Midbrain (tissue), 1 donor: ENCODE measurements around the gene KIF3C.
"Not testable (repeated sequence)": the region's sequence is repeated elsewhere in the genome, so short reads cannot be mapped to it uniquely, and the experiment has no call there.

ENCODE experiments used
- DNase-seq: peaks from one replicate; lab custom pipeline; 2025; lab: John Stamatoyannopoulos, UW

Gene KIF3C

DNA sequence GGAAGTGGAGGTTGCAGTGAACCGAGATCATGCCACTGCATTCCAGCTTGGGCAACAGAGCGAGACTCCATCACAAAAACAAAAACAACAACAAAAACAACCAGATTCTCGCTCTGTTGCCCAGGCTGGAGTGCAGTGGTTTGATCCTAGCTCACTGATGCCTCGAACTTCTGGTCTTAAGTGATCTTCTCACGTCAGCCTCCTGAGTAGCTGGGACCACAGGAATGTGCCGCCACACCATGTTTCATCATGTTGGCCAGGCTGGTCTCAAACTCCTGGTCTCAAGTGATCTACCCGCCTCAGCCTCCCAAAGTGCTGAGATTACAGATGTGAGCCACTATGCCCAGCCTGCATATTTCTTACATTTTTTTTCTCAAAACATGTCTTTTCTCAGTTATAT, 64.9 kb downstream of the KIF3C start:
- not testable (repeated sequence) for DNase-seq

DNA sequence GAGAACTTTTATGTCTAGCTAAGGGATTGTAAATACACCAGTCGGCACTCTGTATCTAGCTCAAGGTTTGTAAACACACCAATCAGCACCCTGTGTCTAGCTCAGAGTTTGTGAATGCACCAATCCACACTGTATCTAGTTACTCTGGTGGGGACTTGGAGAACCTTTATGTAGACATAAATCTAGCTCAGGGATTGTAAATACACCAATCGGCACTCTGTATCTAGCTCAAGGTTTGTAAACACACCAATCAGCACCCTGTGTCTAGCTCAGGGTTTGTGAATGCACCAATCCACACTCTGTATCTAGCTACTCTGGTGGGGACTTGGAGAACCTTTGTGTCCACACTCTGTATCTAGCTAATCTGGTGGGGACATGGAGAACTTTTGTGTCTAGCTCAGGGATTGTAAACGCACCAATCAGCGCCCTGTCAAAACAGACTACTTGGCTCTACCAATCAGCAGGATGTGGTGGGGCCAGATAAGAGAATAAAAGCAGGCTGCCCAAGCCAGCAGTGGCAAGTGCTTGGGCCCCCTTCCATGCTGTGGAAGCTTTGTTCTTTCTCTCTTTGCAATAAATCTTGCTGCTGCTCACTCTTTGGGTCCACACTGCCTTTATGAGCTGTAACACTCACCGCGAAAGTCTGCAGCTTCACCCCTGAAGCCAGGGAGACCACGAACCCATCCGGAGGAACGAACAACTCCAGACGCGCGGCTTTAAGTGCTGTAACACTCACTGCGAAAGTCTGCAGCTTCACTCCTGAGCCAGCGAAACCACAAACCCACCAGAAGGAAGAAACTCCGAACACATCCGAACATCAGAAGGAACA, 66.1 kb downstream of the KIF3C start:
- not testable (repeated sequence) for DNase-seq

DNA sequence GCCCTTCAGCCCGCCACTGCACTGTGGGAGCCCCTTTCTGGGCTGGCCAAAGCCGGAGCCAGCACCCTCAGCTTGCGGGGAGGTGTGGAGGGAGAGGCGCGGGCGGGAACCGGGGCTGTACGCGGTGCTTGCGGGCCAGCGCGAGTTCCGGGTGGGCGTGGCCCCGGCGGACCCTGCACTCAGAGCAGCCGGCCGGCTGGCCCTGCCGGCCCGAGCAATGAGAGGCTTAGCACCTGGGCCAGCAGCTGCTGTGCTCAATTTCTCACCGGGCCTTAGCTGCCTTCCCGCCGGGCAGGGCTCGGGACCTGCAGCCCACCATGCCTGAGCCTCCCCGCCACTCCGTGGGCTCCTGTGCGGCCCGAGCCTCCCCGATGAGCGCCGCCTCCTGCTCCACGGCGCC, 66.9 kb downstream of the KIF3C start:
- not testable (repeated sequence) for DNase-seq

DNA sequence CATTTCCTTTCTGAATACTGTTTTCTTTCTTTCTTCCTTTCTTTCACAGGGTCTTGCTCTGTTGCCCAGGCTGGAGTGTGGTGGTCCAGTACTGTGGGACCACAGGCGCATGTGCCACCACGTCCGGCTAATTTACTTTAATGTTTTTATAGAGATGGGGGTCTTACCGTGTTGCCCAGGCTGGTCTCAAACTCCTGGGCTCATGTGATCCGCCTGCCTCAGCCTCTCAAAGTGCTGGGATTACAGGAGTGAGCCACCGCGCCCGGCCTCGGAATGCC, 68.7 kb downstream of the KIF3C start:
- DNase-seq, result not testable (repeated sequence)

DNA sequence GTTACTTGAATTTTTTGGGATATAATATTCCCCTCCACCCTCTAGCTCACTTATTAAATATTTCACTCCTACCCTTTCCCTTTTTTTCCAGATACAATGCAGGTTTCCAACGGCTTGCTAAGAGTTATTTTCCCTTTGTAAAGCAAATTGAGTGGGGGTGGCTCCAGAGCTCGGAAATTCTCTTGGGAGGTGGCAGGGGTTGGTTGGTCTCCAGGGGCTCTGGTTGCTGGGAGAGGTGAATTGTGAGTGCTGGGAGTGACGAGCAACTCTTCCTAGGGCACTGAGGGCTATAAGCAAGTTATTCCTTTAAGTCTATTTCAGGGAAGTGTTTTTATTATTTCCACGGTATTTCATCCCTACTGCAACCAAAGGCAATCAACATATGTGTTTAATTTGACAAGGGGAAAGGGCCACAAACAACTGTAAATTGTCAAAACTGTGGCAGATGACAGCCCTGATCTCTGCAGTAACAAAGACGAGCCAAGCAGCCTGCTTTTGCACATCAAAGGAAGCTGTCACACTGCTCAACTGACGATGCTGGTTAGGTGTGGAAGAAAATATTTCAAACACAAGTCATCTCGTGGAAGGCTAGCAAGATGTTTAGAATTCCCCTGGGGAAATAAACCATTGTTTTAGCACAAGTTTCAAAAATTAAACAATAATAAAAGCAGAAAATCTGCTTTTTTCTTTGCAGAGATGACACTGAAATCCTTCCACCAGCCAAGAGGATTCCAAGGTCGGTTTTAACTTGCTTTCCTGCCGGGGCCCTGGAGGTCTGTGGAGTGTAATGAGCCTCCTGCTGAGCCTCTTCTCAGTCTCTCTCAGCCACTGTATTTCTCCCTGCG, 69.2 kb downstream of the KIF3C start:
- DNase-seq, result no peak

DNA sequence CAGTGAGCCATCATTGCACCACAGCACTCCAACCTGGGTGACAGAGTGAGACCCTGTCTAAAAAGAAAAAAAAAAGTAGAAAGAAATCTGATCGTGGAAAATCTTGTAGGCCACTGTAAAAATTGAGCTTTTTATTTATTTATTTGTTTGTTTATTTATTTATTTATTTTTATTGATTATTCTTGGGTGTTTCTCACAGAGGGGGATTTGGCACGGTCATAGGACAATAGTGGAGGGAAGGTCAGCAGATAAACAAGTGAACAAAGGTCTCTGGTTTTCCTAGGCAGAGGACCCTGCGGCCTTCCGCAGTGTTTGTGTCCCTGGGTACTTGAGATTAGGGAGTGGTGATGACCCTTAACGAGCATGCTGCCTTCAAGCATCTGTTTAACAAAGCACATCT, 72.7 kb downstream of the KIF3C start:
- not testable (repeated sequence) for DNase-seq

DNA sequence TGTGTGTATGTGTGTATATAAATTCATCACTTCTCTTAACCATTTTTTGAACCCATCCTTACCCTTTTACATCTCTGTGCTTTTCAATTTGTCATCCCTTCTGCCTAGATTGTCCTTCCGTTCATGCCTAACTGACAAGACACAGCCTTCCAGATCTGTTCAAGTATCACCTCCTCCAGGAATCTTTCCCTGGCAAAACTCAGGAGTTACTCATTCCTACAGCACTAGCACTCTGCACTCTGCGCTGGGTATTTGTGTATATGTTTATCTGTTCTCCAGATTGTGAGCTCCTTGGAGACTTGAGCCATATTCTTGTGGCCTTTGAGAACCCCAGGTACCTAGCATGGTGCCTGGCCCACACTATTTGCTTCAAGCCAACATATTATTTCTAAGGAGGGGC, 77.2 kb downstream of the KIF3C start:
- DNase-seq, result no peak

DNA sequence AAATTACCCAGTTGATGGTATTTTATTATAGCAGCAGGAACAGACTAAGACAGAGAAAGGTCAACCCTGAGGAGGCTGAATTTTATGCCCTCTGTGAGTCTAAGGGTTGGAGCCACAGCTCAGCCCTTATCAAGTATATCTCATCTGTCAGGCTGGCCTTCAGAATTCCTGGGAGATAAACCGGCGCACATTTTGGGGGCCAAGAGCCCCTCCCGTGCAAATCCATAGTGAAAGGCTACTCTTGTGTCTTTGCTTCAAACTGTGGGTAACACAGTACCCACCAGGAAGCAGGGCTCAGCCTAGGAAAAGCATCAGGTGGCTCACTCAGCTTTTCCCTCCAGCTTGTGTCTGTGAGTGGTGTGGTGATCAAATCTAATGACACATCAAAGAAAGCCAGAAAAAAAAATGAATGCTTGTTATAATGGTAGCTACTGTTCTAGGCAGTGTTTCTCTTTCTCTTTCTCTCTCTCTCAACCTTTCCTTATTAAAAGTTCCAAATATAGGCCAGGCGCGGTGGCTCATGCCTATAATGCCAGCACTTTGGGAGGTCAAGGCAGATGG, 79.0 kb downstream of the KIF3C start:
- DNase-seq, result no peak

DNA sequence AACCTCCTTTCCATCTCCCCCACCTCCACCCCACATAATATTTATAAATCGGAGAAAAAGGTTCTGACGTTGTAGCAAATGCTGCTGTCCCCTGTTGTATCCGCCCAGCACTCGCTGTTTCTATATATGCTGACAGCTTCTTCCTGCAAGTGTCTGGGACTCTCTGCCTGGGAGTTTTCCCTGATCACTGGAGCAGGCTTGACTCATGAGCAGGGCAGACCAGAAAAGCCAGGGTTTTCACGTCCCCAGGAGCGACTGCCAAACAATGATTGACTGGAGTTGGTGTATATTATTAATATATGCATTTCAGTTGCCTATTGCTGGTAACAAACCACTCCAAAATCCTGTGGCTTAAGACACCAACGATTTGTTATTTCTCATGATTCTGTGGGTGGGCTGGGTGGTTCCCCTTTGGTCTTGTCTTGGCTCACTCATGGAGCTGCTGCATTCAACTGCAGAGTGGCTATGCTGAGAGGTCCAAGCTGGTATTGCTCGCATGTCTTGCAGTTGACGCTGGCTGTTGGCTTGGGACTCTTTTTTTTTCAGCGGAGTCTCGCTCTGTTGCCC, 82.8 kb downstream of the KIF3C start:
- DNase-seq, result no peak

DNA sequence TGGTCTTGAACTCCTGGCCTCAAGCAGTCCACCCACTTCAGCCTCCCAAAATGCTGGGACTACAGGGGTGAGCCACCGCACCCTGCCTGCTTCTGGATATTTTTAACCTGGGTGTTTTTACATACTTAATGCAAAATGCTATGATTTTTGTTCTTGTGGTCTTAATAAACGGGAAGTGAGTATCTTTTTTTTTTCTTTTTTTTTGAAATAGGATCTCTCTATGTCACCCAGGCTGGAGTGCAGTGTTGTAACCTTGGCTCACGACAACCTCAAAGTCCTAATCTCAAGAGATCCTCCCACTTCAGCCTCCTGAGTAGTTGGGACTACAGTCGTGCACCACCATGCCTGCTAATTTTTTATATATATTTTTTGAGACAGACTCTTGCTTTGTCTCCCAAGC, 84.8 kb downstream of the KIF3C start:
- DNase-seq, result no peak

DNA sequence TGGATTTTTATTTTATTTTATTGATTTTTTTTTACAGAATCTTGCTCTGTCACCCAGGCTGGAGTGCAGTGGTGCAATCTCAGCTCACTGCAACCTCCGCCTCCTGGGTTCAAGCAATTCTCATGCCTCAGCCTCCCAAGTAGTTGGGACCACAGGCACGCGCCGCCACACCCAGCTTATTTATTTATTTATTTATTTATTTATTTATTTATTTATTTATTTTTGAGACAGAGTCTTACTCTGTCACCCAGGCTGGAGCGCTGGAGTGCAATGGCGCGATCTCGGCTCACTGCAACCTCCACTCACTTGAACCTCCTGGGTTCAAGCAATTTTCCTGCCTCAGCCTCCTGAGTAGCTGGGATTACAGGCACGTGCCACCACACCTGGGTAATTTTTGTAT, 86.0 kb downstream of the KIF3C start:
- not testable (repeated sequence) for DNase-seq

DNA sequence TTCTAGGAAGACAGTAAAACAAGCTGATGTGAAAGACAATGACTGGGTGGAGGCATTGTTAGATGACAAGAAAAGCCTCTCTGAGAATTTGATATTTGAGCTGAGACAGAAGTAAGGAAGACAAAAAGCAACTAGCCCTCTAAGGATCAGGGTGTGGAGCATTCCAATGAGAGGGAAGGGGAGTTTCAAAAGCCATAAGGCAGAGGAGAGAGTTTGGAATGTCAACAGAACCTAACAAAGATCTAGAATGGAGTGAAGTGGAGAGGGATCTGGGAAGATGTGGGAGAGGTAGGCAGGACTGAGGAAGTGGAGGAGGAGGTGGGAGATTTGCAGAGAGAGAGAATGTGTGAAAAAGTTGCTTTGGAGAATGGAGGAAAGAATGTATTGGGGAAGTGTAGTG, 86.7 kb downstream of the KIF3C start:
- DNase-seq, result no peak

DNA sequence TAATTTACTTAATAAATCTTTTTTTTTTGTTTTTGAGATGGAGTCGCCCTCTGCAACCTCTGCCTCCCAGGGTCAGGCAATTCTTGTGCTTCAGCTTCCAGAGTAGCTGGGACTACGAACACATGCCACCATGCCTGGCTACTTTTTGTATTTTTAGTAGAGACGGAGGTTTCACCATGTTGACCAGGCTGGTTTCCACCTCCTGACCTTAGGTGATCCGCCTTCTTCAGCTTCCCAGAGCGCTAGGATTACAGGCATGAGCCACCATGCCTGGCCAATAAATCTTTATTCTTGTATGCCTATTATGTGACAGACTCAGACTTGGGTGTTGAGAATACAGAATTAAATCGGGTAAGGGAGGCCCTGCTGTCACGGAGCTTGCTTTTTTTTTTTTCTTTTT, 87.3 kb downstream of the KIF3C start:
- DNase-seq, result no peak

DNA sequence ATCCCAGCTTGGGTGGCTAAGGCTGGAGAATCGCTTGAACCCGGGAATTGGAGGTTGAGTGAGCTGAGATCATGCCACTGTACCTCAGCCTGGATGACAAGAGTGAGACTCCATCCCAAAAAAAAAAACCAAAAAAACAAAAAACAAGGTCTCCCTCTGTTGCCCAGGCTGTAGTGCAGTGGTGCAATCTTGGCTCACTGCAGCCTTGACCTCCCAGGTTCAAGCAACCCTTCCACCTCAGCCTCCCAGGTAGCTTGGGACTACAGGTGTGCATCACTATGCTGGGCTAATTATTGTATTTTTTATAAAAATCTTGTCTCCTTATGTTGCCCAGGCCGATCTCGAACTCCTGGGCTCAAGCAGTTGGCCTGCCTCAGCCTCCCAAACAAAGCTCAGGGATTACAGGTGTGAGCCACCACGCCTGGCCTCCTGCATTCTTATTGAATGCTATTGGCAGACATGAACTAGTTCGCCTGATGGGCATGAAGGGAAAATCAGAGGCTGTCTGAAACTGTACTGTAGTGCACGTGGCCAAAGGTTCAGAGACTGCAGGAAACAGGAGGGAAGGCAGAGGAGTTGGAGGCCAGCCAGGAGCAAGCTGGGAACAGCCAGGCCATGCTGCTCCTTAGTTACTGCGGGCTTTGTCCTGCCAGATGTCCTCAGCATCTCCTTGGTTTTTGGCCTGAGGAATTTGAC, 88.0 kb downstream of the KIF3C start:
- DNase-seq, result peak; percentile 55

DNA sequence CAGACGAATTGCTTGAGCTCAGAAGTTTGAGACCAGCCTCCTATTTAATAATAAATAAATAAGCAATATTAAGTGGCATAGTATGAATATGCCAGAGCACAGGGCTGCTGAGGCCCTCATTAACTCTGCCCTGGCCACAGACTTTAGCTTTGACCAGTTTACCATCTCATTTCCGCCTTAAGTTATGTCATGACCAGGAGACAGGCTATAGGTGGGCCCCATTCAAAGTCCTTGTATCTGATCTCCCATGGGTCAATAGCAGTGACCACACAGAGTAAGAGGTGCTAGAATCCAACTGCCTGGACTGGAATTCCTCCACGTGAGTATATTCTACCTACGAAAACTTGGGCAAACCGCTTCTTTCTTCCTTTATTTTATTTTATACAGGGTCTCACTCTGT, 90.6 kb downstream of the KIF3C start:
- no peak for DNase-seq

DNA sequence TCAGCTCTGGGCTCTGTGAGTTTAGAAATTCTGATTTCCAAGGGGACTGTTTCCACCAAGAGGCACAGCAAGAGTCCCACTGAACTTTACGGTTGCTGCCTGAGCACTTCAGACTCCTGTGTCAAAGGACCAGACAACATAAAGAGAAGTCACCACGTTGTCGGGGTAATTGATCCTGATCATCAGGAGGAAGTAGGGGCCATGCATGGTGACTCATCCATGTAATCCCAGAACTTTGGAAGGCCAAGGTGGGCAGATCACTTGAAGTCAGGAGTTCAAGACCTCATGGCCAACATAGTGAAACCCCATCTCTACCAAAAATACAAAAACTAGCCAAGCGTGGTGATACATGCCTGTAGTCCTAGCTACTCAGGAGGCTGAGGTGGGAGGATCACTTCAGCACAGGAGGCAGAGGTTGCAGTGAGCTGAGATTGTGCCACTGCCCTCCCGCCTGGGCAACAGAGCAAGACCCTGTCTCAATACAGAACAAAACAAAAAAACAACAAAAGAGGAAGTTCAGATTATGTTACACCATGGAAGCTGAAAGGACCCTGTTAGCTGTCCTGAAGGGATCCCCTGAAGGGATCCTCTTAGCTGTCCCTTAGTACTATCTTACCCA, 94.6 kb downstream of the KIF3C start:
- no peak for DNase-seq

DNA sequence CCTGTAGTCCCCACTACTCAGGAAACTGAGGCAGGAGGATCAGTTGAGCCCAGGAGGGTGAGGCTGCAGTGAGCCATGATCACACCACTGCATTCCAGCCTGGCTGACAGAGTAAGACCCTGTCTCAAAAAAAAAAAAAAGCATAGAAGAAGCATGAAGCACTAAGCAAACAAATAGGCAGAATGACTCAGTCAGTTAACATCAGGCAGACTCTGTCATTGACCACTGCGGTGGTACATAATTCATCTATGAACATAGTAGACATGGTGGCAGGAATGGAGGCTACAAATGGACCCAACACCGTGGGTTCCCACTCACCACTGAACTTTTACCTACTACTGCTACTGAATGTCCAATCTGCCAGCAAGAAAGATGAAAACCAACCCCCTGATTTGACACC, 96.4 kb downstream of the KIF3C start:
- no peak for DNase-seq

DNA sequence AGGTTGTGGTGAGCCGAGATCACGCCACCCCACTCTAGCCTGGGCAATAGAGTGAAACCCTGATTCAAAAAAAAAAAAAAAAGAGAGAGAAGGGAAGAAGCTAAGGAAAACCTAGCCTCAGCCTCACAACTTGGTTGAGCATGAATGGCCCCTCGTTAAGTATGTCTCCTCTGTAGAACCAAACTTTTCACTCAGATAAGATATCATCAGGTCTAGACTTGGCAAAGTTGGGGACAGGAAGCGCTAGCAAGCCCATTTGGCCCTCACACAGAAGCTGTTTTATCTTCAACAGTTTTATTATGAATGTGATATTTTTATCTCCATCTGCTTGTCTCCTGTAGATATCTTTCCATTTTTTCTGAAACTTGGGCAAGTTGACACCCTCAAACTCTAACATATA, 100.5 kb downstream of the KIF3C start:
- DNase-seq, result no peak

DNA sequence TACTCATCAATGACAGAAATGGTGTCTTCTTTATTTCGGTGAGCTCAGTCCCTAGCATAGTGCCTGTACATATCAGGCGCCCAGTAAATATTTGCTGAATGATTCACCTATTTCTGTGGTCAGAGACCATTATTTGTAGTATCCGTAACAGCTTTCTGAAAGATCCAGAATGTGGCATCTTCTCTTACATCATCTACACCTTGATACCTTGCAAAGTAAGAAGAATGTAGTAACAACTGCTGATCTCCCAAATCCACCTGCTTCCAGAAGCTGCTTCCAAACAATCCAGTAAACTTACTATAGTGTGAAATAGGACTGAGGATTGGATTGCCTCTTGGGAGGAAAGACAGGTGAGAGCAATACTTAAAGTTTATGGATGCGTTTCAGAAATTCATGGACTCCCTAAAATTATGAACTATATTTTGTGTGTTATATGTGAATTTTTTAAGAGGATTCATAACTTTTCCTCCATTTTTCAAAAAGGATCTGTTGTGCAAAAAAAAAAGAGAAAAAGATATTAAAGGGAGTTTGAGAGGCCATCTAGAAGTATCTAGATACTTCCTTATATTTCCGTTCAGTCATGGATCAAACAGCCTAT, 103.1 kb downstream of the KIF3C start:
- no peak for DNase-seq

DNA sequence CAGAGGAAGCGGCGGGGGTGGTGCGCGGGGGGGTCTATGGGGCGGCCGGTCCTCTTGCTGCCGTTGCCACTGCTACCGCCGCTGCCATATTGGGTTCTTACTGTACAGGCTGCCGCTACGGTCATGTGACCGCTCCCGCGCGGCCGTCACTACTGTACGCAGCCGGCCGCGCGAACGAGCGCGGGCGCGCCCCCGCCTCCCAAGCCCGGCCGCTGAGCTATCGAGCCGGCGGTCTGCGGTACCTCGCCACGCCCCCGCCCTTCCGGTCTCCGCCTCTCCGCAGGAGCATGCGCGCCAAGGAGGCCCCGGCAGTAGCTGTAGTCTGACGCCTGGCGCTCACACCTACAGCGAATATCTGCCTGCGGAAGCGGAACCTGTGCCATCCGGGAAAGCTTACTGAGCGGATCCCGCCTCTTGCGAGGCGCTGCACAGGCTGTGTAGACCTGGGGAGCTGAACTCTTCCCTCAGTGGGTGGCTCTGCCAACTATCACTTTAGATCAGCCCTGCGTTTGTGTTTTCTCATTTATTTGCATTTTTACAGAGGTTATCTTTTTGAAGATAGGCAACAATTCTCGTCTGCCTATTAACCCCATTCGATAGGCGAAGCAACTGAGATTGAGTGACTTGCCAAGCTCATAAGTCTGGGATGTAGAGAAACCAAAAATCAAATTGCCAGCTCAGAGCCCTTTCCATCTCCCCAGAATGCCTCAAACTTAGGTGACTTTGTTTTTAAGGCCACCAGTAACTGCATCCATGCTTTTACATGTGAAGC, 103.8 kb downstream of the KIF3C start, which contains the start of gene ASXL2:
TSS of gene ASXL2 (minus strand) at position 127 of the 772 bp plus-strand sequence. CDS start 265 bp downstream, outside the sequence.
- peak; percentile 97 for DNase-seq
